Stimulated activated CD8-positive, alpha-beta memory T cell treated with anti-CD3 and anti-CD28 coated beads, Interleukin-2, amount 100 ng/mL, for 48 hours (primary cell): Measurements from ENCODE around the gene DHX38.

Experiments used
- DNase-seq, 2 donors: peaks; one replicate each; pipeline ENCODE4 v3.0.0-alpha.2; 2020; ENCODE audit warnings: low read depth in 2 of 2

The DHX38 gene

DNA sequence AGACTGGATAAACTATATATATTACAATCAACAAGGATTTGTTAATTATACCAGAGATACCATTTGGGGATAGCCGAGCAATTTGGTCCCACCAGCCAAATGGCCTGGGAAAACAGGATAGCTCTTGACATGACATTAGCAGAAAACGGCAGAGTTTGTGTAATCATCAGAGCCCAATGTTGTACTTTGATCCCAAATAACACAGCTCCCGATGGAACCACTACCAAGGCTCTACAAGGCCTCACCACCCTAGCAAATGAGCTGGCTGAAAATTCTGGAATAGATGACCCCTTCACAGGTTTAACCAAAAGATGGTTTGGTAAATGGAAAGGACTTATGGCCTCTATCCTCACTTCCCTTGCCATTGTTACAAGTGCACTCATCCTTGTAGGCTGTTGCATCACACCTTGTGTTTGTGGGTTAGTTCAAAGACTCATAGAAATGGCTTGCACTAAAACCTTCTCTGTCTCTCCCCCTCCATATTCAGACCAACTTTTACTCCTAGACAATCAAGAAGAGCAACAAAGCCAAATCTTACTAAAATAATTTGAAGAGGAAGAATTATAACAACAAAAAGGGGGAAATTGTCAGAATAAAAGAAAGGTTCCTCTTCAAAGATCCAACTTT lies 9.8 kb upstream of the DHX38 start:
- DNase-seq, result no peak

DNA sequence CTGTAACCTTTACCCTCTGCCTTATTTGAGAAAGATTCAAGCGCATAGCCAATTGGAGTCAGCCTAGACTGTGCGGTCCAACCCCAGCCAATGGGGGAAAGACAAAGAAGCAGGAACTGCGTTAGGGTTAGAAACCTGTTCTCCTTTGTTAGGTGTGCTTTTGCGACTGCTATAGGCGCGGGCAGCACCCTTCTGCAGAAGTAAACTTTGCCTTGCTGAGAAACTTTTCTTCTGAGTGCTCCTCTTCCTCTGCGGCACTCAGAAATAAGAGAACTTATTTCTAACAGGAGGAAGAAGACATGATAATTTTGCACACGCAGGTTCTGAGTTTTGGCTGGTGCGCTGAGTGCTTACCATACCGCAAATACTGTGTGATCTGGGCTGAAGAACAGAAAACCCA lies 9.2 kb upstream of the DHX38 start:
- no peak for DNase-seq

DNA sequence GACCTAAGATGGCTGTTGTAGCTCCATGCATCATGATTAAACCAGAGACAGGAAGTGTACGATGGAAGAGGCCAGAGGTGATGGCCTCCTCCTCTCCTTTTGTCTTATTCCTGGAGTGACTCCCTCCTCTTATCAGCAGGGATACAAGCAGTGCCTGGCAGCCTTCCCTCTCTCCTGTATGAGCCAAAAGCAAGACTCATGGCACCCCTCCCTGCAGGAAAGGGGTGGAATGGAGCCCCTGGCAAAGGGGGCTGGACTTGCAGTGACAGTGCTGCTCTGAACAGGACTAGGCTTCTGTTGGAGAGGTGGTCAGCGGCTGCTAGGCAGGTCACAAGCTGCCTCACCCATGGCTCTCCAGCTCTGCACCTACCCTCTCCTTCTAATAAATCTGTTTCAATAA lies 8.6 kb upstream of the DHX38 start:
- DNase-seq, result no peak

DNA sequence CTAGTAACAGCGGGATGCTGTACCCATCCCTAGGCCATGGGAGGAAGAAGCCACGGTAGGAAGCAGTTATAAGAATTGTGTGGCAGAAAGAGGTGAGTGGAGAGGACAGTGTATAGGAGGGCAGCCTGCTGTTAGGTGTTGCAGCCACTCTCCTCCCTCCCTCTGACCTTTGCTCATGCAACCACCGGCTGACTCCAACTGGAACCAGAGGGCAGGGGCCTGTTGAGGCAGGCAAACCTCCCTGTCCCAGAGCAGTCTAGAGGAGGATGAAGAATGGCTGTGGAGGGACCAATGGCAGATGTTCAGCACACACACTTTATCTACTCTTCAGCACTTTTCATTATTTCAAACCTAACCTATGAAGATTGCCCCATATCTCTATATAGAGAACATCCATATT lies 2.4 kb upstream of the DHX38 start:
- no peak for DNase-seq

DNA sequence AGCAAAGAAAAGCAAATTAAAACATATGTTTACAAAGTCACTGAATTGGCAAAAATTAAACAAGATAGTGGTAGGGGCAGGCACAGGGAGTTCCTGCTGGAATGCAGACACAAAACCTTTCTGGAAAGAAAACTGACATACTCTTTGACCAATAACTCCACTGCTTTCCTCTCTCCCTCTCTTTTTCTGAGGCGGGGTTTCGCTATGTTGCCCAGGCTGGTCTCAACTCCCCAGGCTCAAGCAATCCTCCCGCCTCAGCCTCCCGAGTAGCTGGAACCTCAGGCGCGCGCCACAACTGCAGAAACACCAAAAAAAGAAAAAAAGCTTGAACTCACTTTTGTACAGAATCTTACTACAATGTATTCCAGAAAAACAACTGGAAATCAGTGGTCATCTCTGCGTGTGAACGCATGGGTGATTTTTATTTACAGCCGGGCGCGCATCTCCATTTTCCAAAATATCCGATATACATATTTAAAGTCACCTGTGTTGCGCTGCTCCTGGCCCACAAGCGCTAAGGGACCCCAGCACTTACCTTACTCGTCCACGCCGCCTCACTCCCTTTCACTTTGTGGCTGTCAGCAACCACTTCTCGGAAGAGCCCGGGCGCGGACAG lies 707 bp upstream of the DHX38 start:
- no peak for DNase-seq

DNA sequence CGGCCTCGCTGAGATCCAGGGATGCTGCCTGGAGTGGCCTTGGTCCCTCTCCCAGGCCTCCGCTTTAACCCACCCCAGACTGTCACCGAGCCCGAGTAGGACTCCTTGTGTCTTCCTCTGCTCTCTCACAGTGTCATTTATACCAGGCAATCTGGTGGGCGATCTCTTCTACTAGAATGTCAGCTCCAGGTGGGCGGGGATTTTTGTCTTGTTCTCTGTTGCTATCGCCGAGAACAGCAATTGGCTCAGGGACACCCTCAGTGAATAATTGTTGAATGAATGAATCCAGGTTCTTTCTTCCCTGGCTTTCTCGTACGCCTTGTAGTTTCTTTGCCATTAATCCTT lies 591 bp downstream of the DHX38 start:
- DNase-seq, result peak; percentile 7 to 16

DNA sequence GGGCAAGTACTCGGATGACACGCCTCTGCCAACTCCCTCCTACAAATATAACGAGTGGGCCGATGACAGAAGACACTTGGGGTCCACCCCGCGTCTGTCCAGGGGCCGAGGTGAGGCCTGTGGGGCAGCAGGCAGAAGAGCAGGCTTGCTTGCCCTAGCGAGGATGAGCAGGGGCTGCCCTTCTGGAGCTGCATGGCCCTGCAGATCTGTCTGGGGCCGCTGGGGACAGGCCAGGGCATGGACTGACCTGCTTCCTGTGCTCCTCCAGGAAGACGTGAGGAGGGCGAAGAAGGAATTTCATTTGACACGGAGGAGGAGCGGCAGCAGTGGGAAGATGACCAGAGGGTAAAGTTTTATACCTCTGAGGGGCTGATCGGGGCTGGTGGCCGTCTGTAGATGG lies 5.3 kb downstream of the DHX38 start:
- no peak for DNase-seq

DNA sequence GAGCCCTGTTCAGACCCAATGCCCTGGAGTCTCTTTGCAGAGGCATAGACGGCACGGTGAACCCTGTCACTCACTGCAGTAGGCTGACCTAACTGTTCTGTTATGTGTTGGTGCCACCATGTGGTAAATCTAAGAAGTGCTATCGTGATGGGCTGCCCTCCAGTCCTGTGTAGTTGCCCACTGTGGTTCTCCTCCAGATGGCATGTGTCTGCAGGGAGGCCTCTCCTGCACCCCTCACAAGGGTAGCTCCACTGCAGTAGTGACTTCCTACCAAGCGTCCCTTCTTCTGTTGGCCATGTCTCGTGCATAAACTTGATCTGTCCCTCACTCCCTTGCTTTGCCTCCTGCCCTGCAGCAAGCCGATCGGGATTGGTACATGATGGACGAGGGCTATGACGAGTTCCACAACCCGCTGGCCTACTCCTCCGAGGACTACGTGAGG lies 5.8 kb downstream of the DHX38 start:
- peak; percentile 8 to 12 for DNase-seq

DNA sequence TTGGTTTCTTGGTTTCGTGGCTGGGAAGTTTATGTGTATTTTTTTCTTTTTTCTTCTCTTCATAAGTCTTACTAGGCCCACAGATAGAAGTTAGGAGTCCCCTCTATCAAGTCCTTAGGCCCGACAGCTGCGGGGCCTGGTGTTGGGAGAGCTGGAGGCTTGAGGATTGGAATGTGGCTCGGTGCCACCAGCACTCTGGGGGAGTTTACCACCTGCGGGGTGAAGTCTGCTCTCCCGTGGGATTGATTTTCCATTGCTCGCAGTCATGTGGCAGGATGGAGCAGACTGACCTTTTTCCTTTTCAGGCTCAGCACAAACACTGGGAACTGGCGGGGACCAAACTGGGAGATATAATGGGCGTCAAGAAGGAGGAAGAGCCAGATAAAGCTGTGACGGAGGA lies 7.5 kb downstream of the DHX38 start:
- DNase-seq, result no peak

DNA sequence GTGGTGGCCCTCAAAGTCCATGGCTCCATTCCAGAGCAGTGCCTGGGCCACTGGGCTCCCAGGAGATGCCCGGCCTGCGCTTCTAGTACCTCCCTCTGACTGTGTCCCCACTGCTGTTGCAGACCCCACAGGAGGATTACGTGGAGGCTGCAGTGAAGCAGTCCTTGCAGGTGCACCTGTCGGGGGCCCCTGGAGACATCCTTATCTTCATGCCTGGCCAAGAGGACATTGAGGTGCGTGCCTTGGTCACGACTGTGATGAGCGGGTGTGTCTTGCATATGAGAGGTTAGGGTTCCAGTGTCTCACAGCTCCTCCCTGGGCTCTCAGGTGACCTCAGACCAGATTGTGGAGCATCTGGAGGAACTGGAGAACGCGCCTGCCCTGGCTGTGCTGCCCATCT lies 11.3 kb downstream of the DHX38 start:
- no peak for DNase-seq

DNA sequence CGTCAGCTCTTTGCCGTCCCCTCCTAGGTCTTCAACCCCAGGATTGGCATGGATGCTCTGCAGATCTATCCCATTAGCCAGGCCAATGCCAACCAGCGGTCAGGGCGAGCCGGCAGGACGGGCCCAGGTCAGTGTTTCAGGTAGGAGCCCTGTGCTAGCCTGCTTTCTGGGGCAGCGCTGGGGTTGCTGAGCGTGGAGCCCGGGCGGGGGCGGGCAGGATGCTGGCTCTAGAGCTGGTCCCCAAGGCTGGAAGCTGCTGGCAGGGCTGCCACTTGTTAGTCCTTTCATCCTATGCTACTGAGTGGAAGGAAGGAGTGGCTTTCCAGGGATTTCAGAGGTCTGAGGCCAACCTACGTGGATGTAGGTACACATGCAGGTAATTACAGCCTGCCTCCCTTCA lies 12.3 kb downstream of the DHX38 start:
- no peak for DNase-seq

DNA sequence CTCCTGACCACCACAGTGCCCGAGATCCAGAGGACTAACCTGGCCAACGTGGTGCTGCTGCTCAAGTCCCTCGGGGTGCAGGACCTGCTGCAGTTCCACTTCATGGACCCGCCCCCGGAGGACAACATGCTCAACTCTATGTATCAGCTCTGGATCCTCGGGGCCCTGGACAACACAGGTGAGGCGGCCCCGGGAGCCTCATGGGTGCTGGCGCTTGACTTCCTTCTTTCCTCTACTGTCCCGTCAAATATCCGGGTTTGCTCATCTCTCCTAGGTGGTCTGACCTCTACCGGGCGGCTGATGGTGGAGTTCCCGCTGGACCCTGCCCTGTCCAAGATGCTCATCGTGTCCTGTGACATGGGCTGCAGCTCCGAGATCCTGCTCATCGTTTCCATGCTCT lies 13.7 kb downstream of the DHX38 start:
- DNase-seq, result no peak

DNA sequence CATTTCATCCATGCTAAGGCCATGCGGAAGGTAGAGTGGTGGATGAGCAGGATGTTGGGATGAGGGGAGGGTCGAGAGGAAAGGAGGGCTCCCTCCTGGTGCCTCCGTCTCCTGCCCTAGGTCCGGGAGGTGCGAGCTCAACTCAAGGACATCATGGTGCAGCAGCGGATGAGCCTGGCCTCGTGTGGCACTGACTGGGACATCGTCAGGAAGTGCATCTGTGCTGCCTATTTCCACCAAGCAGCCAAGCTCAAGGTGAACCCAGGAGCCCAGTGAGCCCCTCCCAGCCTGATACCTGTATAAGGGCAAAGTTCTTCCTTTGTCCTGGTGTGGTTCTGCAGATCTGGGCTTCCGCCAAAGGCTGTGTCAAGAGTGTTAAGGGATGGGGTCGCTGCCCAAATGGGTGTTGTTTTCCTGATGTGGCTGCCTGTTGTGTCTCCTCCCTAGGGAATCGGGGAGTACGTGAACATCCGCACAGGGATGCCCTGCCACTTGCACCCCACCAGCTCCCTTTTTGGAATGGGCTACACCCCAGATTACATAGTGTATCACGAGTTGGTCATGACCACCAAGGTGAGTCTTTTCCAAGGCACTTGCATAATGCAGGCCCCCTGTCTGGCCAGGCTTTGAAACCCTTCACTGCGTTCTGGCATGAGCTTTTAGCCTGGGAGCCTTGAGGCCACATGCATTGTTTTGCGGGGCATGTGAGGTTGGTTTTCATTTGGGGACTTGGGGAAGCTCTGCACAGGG lies 14.9 kb downstream of the DHX38 start:
- no peak for DNase-seq

DNA sequence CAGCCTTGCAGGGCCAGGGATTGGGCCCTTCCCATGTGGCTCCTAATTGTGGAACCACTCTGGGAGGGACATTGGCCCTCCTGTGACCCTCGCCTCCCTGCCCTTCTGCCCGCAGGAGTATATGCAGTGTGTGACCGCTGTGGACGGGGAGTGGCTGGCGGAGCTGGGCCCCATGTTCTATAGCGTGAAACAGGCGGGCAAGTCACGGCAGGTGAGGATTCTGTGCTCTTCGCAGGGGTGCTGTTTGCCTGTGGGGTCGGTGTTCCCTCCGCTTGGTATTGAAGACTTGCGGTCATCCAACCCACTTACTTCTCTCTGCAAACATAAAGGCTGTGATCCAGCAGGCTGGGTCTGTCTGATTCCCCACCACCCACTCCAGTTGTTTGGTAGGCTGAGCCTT lies 15.7 kb downstream of the DHX38 start:
- no peak for DNase-seq

DNA sequence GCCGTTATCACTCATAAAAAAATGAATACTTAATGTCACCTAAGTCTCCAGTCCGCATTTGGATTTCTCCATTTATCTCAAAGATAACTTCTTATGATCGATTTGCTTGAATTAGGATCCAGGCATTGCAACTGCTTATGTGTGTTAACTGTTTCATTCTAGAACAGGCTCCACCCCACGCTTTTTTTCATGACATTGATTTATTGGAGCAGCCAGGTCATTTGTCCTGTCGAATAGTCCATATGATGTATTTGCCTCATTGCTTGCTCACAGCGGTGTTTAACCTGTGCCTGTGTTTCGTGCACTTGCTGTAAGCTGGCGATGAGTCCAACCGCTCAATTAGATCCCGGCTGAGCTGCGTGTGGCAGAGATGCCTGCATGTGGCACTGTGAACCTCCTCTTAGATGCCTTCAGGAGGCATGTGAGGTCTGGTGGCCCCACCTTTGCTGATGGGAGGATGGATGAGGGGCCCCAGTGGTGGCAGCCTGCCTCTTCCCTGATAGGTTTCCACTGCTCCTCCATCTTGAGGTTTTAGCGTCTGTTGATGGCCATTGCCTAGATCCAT lies 16.4 kb downstream of the DHX38 start:
- DNase-seq, result no peak

DNA sequence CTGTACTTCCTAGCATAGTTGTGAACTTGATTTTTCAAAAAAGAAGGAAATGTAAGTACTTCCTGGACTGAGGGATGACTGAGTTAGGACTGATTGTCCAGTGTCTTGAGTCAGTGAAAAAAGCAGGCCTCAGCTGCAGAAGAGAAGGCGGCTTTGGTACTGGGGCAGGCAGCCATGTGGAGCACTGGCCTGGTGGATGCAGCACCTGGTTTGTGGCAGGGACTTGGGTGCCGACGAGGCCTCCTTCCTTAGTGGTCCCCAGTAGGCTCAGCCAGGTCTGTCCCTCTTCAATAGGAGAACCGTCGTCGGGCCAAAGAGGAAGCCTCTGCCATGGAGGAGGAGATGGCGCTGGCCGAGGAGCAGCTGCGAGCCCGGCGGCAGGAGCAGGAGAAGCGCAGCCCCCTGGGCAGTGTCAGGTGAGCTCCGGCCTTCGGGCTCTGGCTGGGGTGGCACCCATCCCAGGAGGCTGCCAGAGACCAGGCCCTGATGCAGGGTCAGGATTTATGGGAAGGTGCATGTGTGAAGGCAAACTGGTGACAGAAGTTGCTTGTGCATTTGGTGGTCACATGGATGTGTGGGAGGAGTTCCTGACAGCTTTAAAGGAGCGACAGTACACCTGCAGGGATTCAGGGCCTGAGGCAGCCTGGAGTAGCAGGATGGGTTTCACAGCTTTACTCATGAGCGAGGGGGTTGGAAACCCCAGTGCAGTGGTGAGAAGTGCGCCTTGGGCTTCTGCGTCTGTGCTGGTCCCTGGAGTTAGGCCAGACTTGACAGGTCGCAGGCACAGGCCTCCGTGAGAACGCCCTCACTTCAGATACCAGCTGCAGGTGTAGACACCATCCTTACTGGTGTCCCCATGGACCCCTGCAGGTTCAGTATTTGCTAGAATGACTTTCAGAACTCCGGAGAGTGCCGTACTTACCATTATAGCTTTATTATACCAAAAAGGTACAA lies 17.3 kb downstream of the DHX38 start:
- no peak for DNase-seq

DNA sequence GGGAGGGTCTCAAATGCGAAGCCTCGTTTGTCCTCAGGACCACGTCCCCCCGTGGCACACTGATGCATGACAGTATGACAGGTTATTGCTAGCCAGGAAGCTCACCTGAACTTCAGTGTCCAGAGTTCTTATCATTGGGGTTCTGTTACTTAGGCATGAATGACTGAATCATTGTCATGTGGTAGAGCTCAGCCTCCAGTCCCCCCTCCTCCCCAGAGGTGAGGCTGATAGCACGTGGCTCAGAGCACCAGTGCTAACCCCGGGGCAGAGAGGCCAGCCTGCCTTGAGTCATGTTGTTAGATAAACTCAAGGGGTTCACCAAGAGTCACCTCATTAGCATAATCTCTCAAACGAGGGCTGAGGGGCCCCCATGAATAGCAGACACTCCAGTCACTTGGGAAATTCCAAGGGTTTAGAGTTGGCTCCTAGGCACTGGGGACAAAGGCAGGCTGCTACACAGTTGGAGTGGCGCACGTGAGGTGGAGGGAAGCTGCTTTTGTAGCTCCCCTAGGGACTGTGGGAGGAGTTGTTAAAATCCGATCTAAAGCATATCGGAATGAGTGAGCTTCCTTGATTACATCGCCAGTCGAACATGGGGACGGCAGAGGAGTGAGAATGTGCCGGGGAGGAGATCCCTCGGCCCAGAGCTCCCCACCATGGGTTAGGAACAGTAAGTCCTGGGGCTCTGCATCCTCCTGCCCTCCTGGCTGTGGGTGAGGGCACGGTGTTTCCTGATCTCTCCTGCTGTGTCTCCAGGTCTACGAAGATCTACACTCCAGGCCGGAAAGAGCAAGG lies 18.2 kb downstream of the DHX38 start:
- DNase-seq, result no peak

DNA sequence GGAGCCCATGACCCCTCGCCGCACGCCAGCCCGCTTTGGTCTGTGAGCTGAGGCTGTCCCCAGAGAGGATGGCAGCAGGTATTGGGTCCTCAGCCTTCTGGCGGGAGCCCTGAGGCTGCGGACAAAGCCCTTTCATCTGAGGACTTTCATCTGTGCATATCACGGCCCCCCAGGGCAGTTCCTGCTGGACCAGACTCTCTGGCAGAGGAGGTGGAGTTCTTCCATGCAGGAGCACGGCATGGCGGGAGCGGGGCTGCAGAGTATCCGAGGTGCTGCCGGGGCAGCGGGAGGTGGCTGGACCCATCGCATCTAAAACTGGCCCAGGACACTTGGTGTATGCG lies 18.8 kb downstream of the DHX38 start:
- no peak for DNase-seq

DNA sequence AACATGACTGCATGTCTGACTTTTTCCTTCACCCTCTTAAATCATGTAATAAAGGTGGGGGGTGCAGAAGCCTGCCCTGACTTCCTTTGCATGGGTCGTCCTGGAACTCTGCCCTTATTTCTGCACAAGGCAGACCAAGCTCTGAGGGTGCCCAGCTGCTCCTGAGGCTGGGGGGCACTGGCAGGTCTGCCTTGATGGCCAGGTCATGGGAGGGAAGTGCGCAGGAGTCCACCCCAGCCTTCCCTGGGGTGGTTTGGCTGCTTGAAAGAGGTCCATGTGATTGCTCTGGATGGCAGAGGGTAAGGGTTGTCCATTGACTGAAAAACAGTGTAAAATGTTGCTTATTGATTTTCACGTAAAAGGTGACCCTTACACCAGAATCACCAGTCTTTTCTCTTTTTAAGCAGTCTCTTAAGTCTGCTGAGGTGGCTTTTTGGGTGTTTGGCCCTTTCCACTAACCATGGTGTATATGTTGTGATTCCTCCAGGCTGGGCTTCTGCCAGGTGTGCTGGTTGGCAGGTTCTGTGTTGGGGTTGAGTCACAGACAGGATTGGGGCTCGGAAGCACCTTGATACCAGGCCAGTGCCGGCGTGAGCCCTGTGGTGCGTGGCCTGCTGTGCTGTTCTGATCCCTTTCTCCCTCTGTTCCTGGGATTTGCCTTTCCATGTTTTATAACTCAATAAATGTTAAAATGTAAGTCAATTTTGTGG lies 19.4 kb downstream of the DHX38 start:
- no peak for DNase-seq

DNA sequence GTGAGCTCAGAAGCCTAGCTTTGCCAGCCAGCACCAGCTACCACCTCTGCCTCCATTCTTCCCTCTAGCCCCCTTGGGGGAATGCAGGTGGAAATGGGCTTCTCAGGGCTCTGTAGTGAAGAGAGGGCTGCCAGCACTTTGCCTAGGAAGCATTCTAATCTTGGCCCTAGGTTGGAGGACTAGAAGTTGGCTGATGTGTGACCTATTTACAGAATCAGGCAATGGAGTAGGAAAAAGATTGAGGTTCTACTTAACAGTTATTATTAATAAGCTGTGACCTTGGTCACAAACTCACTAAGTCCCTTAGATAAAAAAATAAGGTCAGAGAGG lies 19.9 kb downstream of the DHX38 start:
- DNase-seq, result no peak

DNA sequence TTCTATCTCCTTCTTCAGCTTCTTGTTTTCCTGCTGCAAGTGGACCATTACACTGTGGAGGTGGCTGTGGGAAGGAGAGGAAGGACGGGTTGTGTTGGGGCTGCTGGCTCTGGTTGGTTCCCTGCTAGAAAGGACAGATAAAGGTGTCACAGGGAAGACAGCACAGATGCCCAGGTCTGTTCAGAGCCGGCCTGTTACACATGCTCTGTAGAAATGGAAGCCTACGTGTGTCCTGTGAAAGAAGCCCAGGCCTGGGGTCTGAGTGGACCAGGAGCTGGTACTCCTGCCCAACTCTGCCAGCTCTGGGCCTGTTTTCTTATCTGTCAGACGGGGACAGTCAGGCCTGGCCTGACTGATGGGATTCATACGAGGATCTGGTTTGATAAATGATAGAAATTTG lies 26.4 kb downstream of the DHX38 start:
- no peak for DNase-seq
